Parathyroid adenoma (tissue), 2 donors: ENCODE results near the gene PIP5KL1.

ENCODE experiments used
- H2AFZ ChIP-seq: fragments of 300-600 bp; sonication (generic); one replicate; pipeline ENCODE4 v1.7.0; 2017; ENCODE audit warnings: antibody characterized with exemption, mild to moderate bottlenecking
- H3K27ac ChIP-seq: fragments of 300-600 bp; sonication (generic); one replicate; pipeline ENCODE4 v1.7.0; 2017
- H3K27me3 ChIP-seq: fragments of 300-600 bp; sonication (generic); one replicate; pipeline ENCODE4 v1.7.0; 2017; ENCODE audit warnings: low read length; ENCODE audit not compliant: control insufficient read depth, insufficient read depth
- H3K36me3 ChIP-seq: fragments of 300-600 bp; sonication (generic); one replicate; pipeline ENCODE4 v1.7.0; 2017; ENCODE audit warnings: low read length; ENCODE audit not compliant: control insufficient read depth, insufficient read depth
- H3K4me1 ChIP-seq: fragments of 300-600 bp; sonication (generic); one replicate; pipeline ENCODE4 v1.7.0; 2017; ENCODE audit warnings: control low read depth
- H3K4me2 ChIP-seq: fragments of 300-600 bp; sonication (generic); one replicate; pipeline ENCODE4 v1.7.0; 2017; ENCODE audit warnings: low read length
- H3K4me3 ChIP-seq: fragments of 300-600 bp; sonication (generic); one replicate; pipeline ENCODE4 v1.7.0; 2017; ENCODE audit warnings: low read depth, low read length
- H3K79me2 ChIP-seq: fragments of 300-600 bp; sonication (generic); one replicate; pipeline ENCODE4 v1.7.0; 2017; ENCODE audit warnings: control low read depth
- H3K9ac ChIP-seq: fragments of 300-600 bp; sonication (generic); one replicate; pipeline ENCODE4 v1.7.0; 2017; ENCODE audit warnings: mild to moderate bottlenecking
- H3K9me3 ChIP-seq: fragments of 300-600 bp; sonication (generic); one replicate; pipeline ENCODE4 v1.7.0; 2017; ENCODE audit warnings: low read length; ENCODE audit not compliant: control insufficient read depth
- TF ChIP-seq, protein P1 (sequence below): fragments of 300-600 bp; sonication (generic); IDR thresholded peaks from one replicate; pipeline ENCODE4 v1.7.0; 2017; ENCODE audit warnings: antibody characterized with exemption, mild to moderate bottlenecking
- donor health status: primary hyperparathyroidism.

The PIP5KL1 gene

DNA sequence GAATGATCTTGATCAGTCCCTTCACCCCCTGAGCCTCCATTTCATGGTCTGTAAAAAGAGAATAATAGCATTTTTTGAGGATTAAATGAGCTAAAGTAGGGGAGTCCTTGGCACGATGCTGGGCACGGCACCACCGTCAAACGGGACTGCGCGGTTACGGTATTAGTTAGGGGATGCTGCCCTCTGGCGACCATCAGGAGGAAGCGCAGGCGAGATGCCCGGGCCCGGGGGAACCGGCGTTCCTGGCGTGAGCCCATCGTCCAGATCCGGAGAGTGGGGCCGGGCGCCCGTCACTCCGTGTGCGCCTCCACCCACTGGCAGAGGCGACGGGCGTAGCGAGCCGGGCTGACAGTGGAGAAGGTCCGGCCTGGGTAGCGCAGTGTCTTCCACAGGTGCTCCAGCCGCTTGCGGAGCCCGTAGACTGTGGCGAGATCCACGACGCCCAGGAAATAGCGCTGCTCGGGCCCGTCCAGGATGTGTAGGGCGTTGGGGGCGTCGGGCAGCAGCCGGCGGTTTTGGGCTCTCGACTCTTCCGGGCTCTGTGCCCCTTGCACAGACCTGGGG, 8.9 kb downstream of the PIP5KL1 start:
- Histone ChIP-seq H3K79me2 (no peaks in the 10 kb centered on the region), H2AFZ (no peak overlapping the region), H3K9ac (no peak overlapping the region), H3K27ac (no peak overlapping the region), H3K4me1 (peaks cover 8% of the 10 kb centered on the region), H3K4me3 (no peak overlapping the region), H3K4me2 (peak overlapping the region; percentile 31), H3K9me3 (no peaks in the 10 kb centered on the region), H3K27me3 (no peaks in the 10 kb centered on the region), H3K36me3 (no peaks in the 10 kb centered on the region)
- TF ChIP-seq, protein P1, sequence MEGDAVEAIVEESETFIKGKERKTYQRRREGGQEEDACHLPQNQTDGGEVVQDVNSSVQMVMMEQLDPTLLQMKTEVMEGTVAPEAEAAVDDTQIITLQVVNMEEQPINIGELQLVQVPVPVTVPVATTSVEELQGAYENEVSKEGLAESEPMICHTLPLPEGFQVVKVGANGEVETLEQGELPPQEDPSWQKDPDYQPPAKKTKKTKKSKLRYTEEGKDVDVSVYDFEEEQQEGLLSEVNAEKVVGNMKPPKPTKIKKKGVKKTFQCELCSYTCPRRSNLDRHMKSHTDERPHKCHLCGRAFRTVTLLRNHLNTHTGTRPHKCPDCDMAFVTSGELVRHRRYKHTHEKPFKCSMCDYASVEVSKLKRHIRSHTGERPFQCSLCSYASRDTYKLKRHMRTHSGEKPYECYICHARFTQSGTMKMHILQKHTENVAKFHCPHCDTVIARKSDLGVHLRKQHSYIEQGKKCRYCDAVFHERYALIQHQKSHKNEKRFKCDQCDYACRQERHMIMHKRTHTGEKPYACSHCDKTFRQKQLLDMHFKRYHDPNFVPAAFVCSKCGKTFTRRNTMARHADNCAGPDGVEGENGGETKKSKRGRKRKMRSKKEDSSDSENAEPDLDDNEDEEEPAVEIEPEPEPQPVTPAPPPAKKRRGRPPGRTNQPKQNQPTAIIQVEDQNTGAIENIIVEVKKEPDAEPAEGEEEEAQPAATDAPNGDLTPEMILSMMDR = peak; percentile 83

DNA sequence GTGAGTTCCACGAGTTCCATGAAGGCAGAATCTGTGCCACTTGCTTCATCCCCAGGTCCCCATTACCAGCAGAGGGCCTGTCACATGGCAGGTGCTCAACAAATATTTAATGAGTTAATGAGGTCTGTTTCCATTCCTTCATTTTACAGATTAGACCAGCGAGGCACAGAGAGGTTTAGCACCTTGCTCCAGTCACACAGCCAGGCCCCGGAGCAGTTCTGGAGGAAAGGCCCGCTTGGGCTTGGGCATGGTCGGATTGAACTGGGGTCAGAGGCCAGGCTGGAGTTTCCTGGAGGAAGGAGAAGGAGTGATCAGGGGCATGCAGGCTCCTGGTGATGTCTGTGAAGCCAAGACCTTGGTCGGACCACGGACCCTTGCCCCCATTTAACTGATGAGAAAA, 9.8 kb downstream of the PIP5KL1 start:
- H3K4me2 ChIP-seq = no peak overlapping the region
- TF ChIP-seq, protein P1 = no peak
- no peak overlapping the region for H2AFZ ChIP-seq
- H3K27me3 ChIP-seq = no peaks in the 10 kb centered on the region
- no peaks in the 10 kb centered on the region for H3K9me3 ChIP-seq
- no peaks in the 10 kb centered on the region for H3K36me3 ChIP-seq
- H3K4me1 ChIP-seq = peaks cover 8% of the 10 kb centered on the region
- no peak overlapping the region for H3K4me3 ChIP-seq
- no peak overlapping the region for H3K9ac ChIP-seq
- no peaks in the 10 kb centered on the region for H3K79me2 ChIP-seq
- H3K27ac ChIP-seq = no peak overlapping the region

GRCh38 chr9:127919253-127919815, 11.2 kb downstream of the PIP5KL1 start:
- TF ChIP-seq, protein P1 = no peak
- Histone ChIP-seq H3K9ac (no peak overlapping the region), H2AFZ (no peak overlapping the region), H3K27me3 (no peaks in the 10 kb centered on the region), H3K36me3 (no peaks in the 10 kb centered on the region), H3K9me3 (no peaks in the 10 kb centered on the region), H3K27ac (no peak overlapping the region), H3K4me3 (no peak overlapping the region), H3K4me2 (no peak overlapping the region), H3K79me2 (no peaks in the 10 kb centered on the region), H3K4me1 (peaks cover 8% of the 10 kb centered on the region)

- Histone ChIP-seq H3K4me3 (no peak overlapping the region), H3K4me2 (no peak overlapping the region), H3K9ac (no peak overlapping the region), H3K4me1 (peaks cover 8% of the 10 kb centered on the region), H3K36me3 (no peaks in the 10 kb centered on the region), H2AFZ (no peak overlapping the region), H3K79me2 (no peaks in the 10 kb centered on the region), H3K9me3 (no peaks in the 10 kb centered on the region), H3K27me3 (no peaks in the 10 kb centered on the region), H3K27ac (no peak overlapping the region)
- TF ChIP-seq, protein P1 = no peak
These were observed 12.1 kb downstream of the PIP5KL1 start for GRCh38 chr9:127918183-127919107.
